Trophoblast cell (in vitro differentiated cells and primary cell): Measurements from ENCODE around the gene CACNA1F.

Experiments
- DNase-seq, 2 donors: peaks; one replicate each; pipeline ENCODE4 v3.0.0-alpha.2; 2016
- H2AFZ ChIP-seq: 2 replicates; pipeline ENCODE4 v1.6.1; 2013; ENCODE audit warnings: low read length, moderate library complexity, mild to moderate bottlenecking; ENCODE audit not compliant: insufficient read depth, poor library complexity
- H2AK5ac ChIP-seq: 2 replicates; pipeline ENCODE4 v1.6.1; 2013; ENCODE audit warnings: mild to moderate bottlenecking, low read length
- H2BK120ac ChIP-seq: 2 replicates; pipeline ENCODE4 v1.6.1; 2013; ENCODE audit warnings: low read length, mild to moderate bottlenecking, moderate library complexity; ENCODE audit not compliant: insufficient read depth, poor library complexity
- H2BK12ac ChIP-seq: 2 replicates; pipeline ENCODE4 v1.6.1; 2013; ENCODE audit warnings: mild to moderate bottlenecking, low read length, moderate library complexity
- H2BK5ac ChIP-seq: 2 replicates; pipeline ENCODE4 v1.6.1; 2013; ENCODE audit warnings: low read length, low read depth, moderate library complexity, mild to moderate bottlenecking; ENCODE audit not compliant: poor library complexity
- H3K14ac ChIP-seq: 2 replicates; pipeline ENCODE4 v1.6.1; 2013; ENCODE audit warnings: mild to moderate bottlenecking, low read length
- H3K18ac ChIP-seq: 2 replicates; pipeline ENCODE4 v1.6.1; 2013; ENCODE audit warnings: mild to moderate bottlenecking, low read length
- H3K23ac ChIP-seq: 2 replicates; pipeline ENCODE4 v1.6.1; 2013; ENCODE audit warnings: low read length
- H3K27ac ChIP-seq: 2 replicates; pipeline ENCODE4 v1.5.1; 2013; ENCODE audit warnings: low read depth, mild to moderate bottlenecking, inconsistent platforms, low read length, moderate library complexity
- H3K27me3 ChIP-seq: 2 replicates; pipeline ENCODE4 v1.6.1; 2013; ENCODE audit warnings: inconsistent platforms, mild to moderate bottlenecking, low read length, moderate library complexity; ENCODE audit not compliant: insufficient read depth
- H3K36me3 ChIP-seq, 2 experiments: 1 replicate in 1 of 2; 2 replicates in 1 of 2; pipeline ENCODE4 v1.6.1; 2013; ENCODE audit warnings: low read length in 2 of 2, mild to moderate bottlenecking in 2 of 2, moderate library complexity in 1 of 2; ENCODE audit not compliant: insufficient read depth in 2 of 2, control insufficient read depth in 1 of 2
- H3K4ac ChIP-seq: 2 replicates; pipeline ENCODE4 v1.6.1; 2013; ENCODE audit warnings: low read depth, mild to moderate bottlenecking, low read length, moderate library complexity
- H3K4me1 ChIP-seq, 2 experiments: 1 replicate in 1 of 2; 2 replicates in 1 of 2; pipeline ENCODE4 v1.6.1; 2013; ENCODE audit warnings: low read length in 2 of 2, mild to moderate bottlenecking in 2 of 2, moderate library complexity in 1 of 2; ENCODE audit not compliant: insufficient read depth in 2 of 2, control insufficient read depth in 1 of 2
- H3K4me2 ChIP-seq: 2 replicates; pipeline ENCODE4 v1.6.1; 2013; ENCODE audit warnings: inconsistent platforms, mild to moderate bottlenecking, low read length, moderate library complexity
- H3K4me3 ChIP-seq: 2 replicates; pipeline ENCODE4 v1.5.1; 2013; ENCODE audit warnings: mild to moderate bottlenecking, low read depth, low read length, inconsistent platforms
- H3K79me1 ChIP-seq: one replicate; pipeline ENCODE4 v1.6.1; 2013; ENCODE audit warnings: low read length
- H3K79me2 ChIP-seq: 2 replicates; pipeline ENCODE4 v1.6.1; 2013; ENCODE audit warnings: low read length, mild to moderate bottlenecking; ENCODE audit not compliant: control insufficient read depth, insufficient read depth, poor library complexity
- H3K9ac ChIP-seq: 2 replicates; pipeline ENCODE4 v1.6.1; 2013; ENCODE audit warnings: mild to moderate bottlenecking, low read length
- H3K9me3 ChIP-seq: 2 replicates; pipeline ENCODE4 v1.6.1; 2013; ENCODE audit warnings: low read depth, mild to moderate bottlenecking, control low read depth, inconsistent platforms, low read length; ENCODE audit not compliant: insufficient read depth
- H4K12ac ChIP-seq: 2 replicates; pipeline ENCODE4 v1.6.1; 2013; ENCODE audit warnings: low read depth, mild to moderate bottlenecking, low read length, moderate library complexity
- H4K8ac ChIP-seq: 2 replicates; pipeline ENCODE4 v1.6.1; 2013; ENCODE audit warnings: low read depth, mild to moderate bottlenecking, low read length, moderate library complexity
- H4K91ac ChIP-seq: one replicate; pipeline ENCODE4 v1.6.1; 2013; ENCODE audit warnings: low read depth, mild to moderate bottlenecking, low read length, moderate library complexity
- WGBS: extraction: QIAGEN DNeasy Blood & Tissue Kit; methylation state at CpG from one replicate; pipeline ENCODE4 v1.1.7; 2013; ENCODE audit warnings: missing lambda C conversion rate; ENCODE audit not compliant: insufficient read length, insufficient coverage; ENCODE audit errors: extremely low coverage; 5-methylcytosine and 5-hydroxymethylcytosine counted together

The CACNA1F gene

GRCh38 chrX:49221868-49222267, 11.3 kb downstream of the CACNA1F start:
- WGBS, result no CpG with 5 or more reads among the region's 2 CpGs
- H3K27me3 ChIP-seq, result no peaks in the 10 kb centered on the region

GRCh38 chrX:49220100-49220499, 13.0 kb downstream of the CACNA1F start:
- Histone ChIP-seq H3K4me1 (no peaks in the 10 kb centered on the region), H3K9ac (no peak overlapping the region), H4K8ac (no peak overlapping the region), H4K12ac (no peak overlapping the region), H2BK120ac (no peak overlapping the region), H3K27ac (no peak overlapping the region), H3K23ac (no peak overlapping the region), H3K4me3 (no peak overlapping the region), H2AK5ac (no peak overlapping the region), H3K36me3 (no peaks in the 10 kb centered on the region), H3K79me2 (no peaks in the 10 kb centered on the region), H4K91ac (no peak overlapping the region), H3K9me3 (no peaks in the 10 kb centered on the region), H2AFZ (no peak overlapping the region), H3K14ac (no peak overlapping the region), H3K4ac (no peak overlapping the region), H3K79me1 (no peaks in the 10 kb centered on the region), H3K18ac (no peak overlapping the region), H2BK5ac (no peak overlapping the region), H3K27me3 (no peaks in the 10 kb centered on the region), H3K4me2 (no peak overlapping the region), H2BK12ac (no peak overlapping the region)
- DNase-seq, result no peak

More at GRCh38 chrX:49221868-49222267, 11.3 kb downstream of the CACNA1F start:
- Histone ChIP-seq H2BK120ac (no peak overlapping the region), H2AFZ (no peak overlapping the region), H3K36me3 (no peaks in the 10 kb centered on the region), H3K79me2 (no peaks in the 10 kb centered on the region), H3K23ac (no peak overlapping the region), H3K4ac (no peak overlapping the region), H4K91ac (no peak overlapping the region), H2BK5ac (no peak overlapping the region), H3K14ac (no peak overlapping the region), H2BK12ac (no peak overlapping the region), H3K79me1 (no peaks in the 10 kb centered on the region), H4K12ac (no peak overlapping the region), H3K4me3 (no peak overlapping the region), H3K4me1 (no peaks in the 10 kb centered on the region), H2AK5ac (no peak overlapping the region), H4K8ac (no peak overlapping the region), H3K4me2 (no peak overlapping the region), H3K18ac (no peak overlapping the region), H3K27ac (no peak overlapping the region), H3K9me3 (no peaks in the 10 kb centered on the region), H3K9ac (no peak overlapping the region)
- DNase-seq, result no peak

DNA sequence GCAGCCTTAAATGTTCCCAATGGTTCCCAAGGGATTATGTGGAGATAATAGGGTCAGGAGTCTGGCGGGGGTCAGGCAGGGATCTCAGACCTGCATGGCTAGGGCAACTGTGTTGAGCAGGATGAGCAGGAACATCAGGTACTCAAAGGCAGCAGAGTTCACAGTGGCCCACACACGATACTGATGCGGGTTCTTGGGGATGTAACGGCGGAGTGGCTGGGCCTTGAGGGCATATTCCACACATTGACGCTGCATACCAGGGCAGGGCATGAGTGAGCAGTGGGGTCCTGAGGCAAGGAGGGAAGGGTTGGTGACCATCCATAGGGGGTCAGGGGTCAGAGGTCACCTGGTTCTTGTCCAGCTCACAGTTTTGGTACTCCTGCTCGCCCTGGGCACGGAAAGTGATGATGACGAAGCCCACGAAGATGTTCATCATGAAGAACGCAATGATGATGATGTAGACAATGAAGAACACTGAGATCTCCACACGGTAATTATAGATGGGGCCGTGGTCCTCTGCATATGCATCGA, 18.1 kb downstream of the CACNA1F start:
- Histone ChIP-seq H4K91ac (no peak overlapping the region), H3K4me1 (no peaks in the 10 kb centered on the region), H3K27me3 (no peaks in the 10 kb centered on the region), H3K79me2 (no peaks in the 10 kb centered on the region), H2AFZ (no peak overlapping the region), H4K8ac (no peak overlapping the region), H3K79me1 (no peaks in the 10 kb centered on the region), H3K18ac (no peak overlapping the region), H2BK120ac (no peak overlapping the region), H3K14ac (no peak overlapping the region), H3K9ac (no peak overlapping the region), H4K12ac (no peak overlapping the region), H3K27ac (no peak overlapping the region), H3K23ac (no peak overlapping the region), H3K36me3 (no peaks in the 10 kb centered on the region), H3K4ac (no peak overlapping the region), H3K9me3 (no peaks in the 10 kb centered on the region), H2BK12ac (no peak overlapping the region), H3K4me3 (no peak overlapping the region), H2AK5ac (no peak overlapping the region), H2BK5ac (no peak overlapping the region), H3K4me2 (no peak overlapping the region)
- peak; percentile 56 to 60 for DNase-seq
- WGBS, result no CpG with 5 or more reads among the region's 14 CpGs

DNA sequence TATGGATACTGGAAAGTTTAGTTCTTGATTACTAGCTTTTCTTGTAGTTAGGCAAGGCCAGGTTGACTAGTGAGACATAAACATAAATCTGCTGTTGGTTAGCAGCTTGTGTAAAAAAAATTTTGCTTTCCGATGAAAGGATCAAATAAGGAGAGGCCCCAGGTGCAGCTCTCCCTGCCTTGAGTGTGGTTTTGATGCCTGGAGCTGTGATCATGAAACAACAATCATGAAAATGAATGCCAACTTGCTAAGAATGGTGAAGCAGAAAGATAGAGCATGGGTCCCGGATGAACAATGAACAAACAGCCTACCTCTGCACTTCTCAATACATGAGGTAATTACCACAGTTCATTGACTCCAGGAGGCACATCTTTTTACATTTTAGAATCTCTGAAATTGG, 18.7 kb downstream of the CACNA1F start:
- Histone ChIP-seq H3K14ac (no peak overlapping the region), H3K4ac (no peak overlapping the region), H3K4me2 (no peak overlapping the region), H3K79me1 (no peaks in the 10 kb centered on the region), H3K79me2 (no peaks in the 10 kb centered on the region), H4K12ac (no peak overlapping the region), H4K91ac (no peak overlapping the region), H3K9ac (no peak overlapping the region), H2BK120ac (no peak overlapping the region), H2BK12ac (no peak overlapping the region), H3K23ac (no peak overlapping the region), H3K36me3 (no peaks in the 10 kb centered on the region), H2BK5ac (no peak overlapping the region), H3K4me3 (no peak overlapping the region), H2AFZ (no peak overlapping the region), H2AK5ac (no peak overlapping the region), H3K27me3 (no peaks in the 10 kb centered on the region), H4K8ac (no peak overlapping the region), H3K4me1 (no peaks in the 10 kb centered on the region), H3K18ac (no peak overlapping the region), H3K9me3 (no peaks in the 10 kb centered on the region), H3K27ac (no peak overlapping the region)
- no peak for DNase-seq
- no CpG with 5 or more reads among the region's 2 CpGs for WGBS
